ENCODE results near the gene NEUROD6. TPM values are rescaled to one million over a fixed set of nuclear protein-coding genes. Genes with fewer than 3 reads are reported as not detected.

Gene NEUROD6
- total RNA-seq (2014; rRNA removed; shearing (Covaris generic)), result not detected in 2 replicates

DNA sequence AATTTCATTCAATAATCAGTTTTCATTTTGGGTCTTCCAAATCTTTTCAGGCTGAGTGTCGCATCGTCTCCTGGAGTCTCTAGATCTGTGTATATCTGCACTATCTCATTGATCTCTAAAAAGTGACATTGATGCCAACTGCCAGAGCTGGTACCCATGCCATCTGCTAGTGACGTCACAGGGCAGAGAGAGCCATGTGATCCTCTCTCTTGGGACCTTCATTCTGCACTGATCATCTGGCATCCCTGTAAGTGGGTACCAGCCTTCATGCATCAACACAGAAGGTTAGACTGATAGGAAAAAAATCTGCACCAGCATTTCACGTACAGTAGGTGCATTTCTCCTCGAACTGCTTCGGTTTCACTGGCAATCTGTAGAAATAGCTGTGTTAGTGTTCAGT, at the start of gene NEUROD6:
Gene NEUROD6, minus strand, starts transcription at position 124 of the 400 bp plus-strand sequence. CDS start 1,458 bp downstream, outside the sequence.
- DNase-seq (ENCODE audit: low read depth), result no peak

DNA sequence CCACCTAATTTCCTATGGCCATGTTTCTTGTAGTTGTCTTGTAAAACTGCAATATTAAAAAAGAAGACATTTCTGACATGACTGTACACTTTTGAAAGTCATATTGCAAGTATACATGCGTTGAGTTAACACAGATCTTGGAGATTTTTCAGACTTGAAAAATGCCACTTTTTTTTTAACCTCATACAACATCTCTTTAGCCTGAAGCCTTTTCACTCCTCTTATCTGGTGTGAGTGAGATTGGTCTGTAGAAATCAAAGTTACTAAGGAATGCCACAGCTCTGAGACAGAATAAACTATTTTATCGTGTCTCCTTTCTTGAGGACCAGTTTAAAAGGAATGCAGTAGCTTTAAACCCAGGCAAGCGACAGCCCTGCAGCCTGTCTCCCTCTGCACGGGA, 43.9 kb upstream of the NEUROD6 start:
- DNase-seq (ENCODE audit: low read depth), result no peak

GRCh38 chr7:31382722-31383121, 42.2 kb upstream of the NEUROD6 start:
- no peak for DNase-seq (ENCODE audit: low read depth)

- peak; percentile 54 for DNase-seq (ENCODE audit: low read depth)
Measured at GRCh38 chr7:31373337-31374289, 33.1 kb upstream of the NEUROD6 start.

- no peak for DNase-seq (ENCODE audit: low read depth)
Measured at GRCh38 chr7:31372231-31372959, 31.9 kb upstream of the NEUROD6 start.

GRCh38 chr7:31371621-31372020, 31.1 kb upstream of the NEUROD6 start:
- DNase-seq (ENCODE audit: low read depth), result no peak

GRCh38 chr7:31370609-31371008, 30.1 kb upstream of the NEUROD6 start:
- DNase-seq (ENCODE audit: low read depth), result peak; percentile 14

GRCh38 chr7:31368620-31369019, 28.1 kb upstream of the NEUROD6 start:
- no peak for DNase-seq (ENCODE audit: low read depth)

DNA sequence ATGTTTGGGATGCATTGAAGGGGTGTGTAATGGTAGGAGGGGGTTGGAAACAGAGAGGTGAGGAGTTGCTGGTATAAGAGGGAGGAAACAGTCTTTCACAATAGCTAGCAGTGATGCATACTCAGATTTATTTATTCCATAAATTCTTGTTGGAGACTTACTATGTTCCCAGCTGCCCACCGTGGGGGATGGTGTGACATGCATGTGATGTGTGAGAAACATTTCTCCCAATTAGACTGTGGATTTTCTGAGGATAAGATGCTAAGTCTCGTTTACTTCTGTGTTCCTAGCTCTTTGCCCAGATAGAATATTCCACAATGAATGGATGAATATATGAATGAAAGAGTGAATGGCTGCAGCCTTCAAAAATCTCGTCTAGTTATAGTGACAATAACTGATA, 23.0 kb upstream of the NEUROD6 start:
- no peak for DNase-seq (ENCODE audit: low read depth)

- no peak for DNase-seq (ENCODE audit: low read depth)
Measured at GRCh38 chr7:31363051-31363450, 22.5 kb upstream of the NEUROD6 start.

DNA sequence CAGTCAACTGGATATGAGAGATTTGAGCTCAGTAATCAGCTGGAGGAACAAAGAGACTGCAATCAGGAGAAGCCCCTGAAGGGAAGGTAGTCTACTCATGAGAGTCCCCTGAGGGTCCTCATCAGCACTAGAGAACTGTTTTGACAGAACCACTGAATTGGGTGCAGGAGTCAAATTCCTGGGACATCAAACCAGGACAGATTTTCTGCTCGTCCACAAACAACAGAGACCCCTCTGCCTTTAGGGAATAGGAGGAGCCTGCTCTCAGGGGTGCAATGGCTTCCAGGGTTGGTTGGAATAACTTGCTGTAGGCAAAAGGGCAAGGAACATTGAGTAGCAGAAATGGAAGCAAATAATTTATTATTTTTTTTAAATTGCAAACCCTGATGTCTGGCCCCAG, 21.9 kb upstream of the NEUROD6 start:
- DNase-seq (ENCODE audit: low read depth), result no peak

- no peak for DNase-seq (ENCODE audit: low read depth)
Measured at GRCh38 chr7:31358467-31358866, 17.9 kb upstream of the NEUROD6 start.

GRCh38 chr7:31345421-31345820, 4.9 kb upstream of the NEUROD6 start:
- no peak for DNase-seq (ENCODE audit: low read depth)

- no peak for DNase-seq (ENCODE audit: low read depth)
Measured at GRCh38 chr7:31343516-31344305, 3.2 kb upstream of the NEUROD6 start.

DNA sequence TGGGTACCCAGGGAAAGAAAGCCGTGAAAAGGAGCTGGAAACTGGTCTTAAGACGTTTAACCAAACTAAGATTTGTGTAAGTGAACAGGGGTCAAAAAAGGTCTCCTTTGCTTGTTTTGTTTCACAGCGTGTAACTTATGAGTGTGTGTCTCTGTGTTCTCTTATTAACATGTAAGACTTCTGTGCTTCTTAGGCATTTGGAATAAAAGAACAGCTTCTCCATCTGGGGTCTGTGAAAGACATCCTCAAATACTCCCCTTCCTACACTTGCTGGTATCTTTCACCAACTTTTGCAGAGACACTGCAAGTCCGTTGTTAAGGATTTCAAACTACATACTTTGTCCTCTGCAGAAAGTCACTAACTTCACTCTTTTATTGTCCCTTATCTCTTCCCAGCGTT, 615 bp upstream of the NEUROD6 start:
- DNase-seq (ENCODE audit: low read depth), result no peak

- DNase-seq (ENCODE audit: low read depth), result no peak
Measured at GRCh38 chr7:31340051-31340450, 475 bp downstream of the NEUROD6 start.

DNA sequence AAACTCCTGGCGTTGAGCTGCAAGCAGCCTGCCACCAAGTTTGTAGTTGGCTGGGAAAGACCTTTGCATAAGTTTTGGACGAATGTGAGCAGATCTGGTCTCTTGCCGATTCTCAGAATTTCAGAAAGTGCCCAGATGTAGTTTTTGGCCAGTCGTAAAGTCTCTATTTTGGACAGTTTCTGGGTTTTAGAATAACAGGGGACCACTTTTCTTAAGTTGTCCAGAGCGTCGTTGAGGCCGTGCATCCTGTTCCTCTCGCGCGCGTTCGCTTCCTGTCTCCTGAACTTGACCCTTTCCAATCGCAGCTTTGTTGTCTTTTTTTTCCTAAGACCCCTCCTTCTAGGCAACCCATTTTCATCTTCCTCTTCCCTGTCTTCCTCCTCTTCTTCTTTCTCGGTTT, 1.8 kb downstream of the NEUROD6 start:
- no peak for DNase-seq (ENCODE audit: low read depth)

DNA sequence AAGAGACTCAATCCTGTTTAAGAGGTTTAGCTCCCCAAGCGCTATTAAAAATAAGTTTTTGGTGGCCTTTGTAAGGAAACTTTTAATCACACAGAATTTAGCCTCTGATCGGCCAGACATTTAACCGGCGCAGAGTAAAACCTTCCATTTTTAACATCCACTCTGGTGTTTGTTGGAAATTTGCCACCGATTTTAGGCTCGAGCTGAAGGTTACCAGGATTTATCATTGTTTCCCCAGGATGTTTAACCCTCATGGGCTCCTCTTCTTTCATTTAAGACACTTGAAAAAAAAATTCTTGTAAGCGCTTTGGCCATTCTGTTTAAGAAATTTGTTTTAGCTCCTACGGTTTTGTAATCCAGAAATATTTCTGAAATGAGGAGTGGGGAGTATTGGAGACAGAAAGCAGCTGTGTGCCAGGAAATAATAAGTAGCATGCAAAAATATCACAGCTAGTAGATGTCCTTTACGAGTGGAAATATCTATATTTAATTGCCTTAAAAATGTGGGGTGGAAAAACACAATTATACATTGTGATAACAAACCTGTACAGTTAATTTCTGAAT, 3.4 kb downstream of the NEUROD6 start:
- no peak for DNase-seq (ENCODE audit: low read depth)

- no peak for DNase-seq (ENCODE audit: low read depth)
Measured at GRCh38 chr7:31336202-31337001, 4.1 kb downstream of the NEUROD6 start.

DNA sequence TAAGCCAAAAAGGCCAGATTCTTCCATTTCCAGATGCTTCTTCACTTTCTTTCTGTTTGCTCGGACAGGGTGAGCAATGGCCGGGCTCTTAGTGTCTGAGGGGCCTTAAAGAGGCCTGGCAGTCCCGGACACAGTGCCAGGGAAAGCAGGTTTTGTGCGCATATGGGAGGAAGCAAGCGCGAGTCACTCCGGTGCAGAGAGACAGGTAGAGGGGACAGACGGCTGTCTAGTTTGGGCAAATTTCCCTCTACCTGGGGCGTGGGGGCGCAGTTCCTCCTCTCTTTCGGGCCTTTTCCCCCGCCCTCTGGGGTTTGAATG, 4.7 kb downstream of the NEUROD6 start:
- no peak for DNase-seq (ENCODE audit: low read depth)
